C4-2B (cell line): Measurements from ENCODE around the gene SPACA6.
"Not testable (repeated sequence)": the region's sequence is repeated elsewhere in the genome, so short reads cannot be mapped to it uniquely, and the experiment has no call there.

ENCODE experiments used
- H3K27ac ChIP-seq: fragments of 450-650 bp; 2 replicates; pipeline ENCODE4 v1.5.1; 2017
- CTCF ChIP-seq: fragments of 450-650 bp; conservative IDR thresholded peaks from 2 replicates; pipeline ENCODE4 v1.5.1; 2017; ENCODE audit warnings: mild to moderate bottlenecking
- ZFX ChIP-seq: fragments of 450-650 bp; IDR thresholded peaks from 2 replicates; pipeline ENCODE4 v1.6.1; 2017

Gene SPACA6

DNA sequence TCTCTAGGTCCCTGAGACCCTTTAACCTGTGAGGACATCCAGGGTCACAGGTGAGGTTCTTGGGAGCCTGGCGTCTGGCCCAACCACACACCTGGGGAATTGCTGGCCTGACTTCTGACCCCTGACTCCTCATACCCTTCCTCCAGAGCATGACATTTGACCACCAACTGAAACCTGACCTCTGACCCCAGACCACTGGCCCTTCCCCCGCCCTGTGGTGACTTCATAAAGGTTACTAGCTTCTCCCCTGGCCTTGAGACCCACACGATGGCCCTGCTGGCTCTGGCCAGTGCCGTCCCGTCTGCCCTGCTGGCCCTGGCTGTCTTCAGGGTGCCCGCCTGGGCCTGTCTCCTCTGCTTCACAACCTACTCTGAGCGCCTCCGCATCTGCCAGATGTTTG, at the start of gene SPACA6:
Gene SPACA6, plus strand, starts transcription at position 71 of the 400 bp plus-strand sequence. Its CDS starts 197 bp downstream, at position 268.
- no peak within 1 kb of the TSS for H3K27ac ChIP-seq

GRCh38 chr19:51644636-51645271, 48.4 kb upstream of the SPACA6 start:
- no peak overlapping the region for H3K27ac ChIP-seq
- TF ChIP-seq ZFX = no peak
- TF ChIP-seq CTCF = no peak

More for the DNA sequence above, at the start of gene SPACA6:
- TF ChIP-seq CTCF (no peak), ZFX (no peak)

GRCh38 chr19:51646730-51647129, 46.4 kb upstream of the SPACA6 start, which contains the start of gene SIGLEC14:
SIGLEC14 (minus strand) TSS chr19:51646825; CDS start chr19:51646759, 66 bp downstream.
- H3K27ac ChIP-seq = not testable (repeated sequence)

GRCh38 chr19:51647318-51647717, 45.8 kb upstream of the SPACA6 start:
- no peak overlapping the region for H3K27ac ChIP-seq
- TF ChIP-seq ZFX = no peak
- TF ChIP-seq CTCF = no peak

GRCh38 chr19:51651216-51651846, 41.8 kb upstream of the SPACA6 start:
- H3K27ac ChIP-seq = no peak overlapping the region
- no peak for TF ChIP-seq ZFX
- no peak for TF ChIP-seq CTCF

DNA sequence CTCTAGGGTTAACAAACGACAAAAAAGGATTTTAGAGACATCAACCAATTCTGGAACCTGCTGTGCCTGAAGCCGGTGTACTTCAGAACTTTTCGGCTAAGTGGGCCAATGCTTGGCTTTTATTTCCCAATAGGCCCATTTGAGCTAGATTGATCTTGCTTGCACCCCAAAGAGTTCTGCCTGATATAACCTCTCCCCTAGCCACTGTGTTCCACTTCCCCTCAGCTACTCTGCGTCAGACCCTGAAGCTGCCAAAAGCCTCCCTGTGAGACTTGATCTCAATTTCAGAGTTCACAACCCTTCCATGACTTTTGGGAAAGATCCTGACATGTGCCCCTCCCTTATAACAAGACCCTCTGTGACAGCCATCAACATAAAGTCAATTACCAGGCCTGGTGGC, 40.9 kb upstream of the SPACA6 start:
- TF ChIP-seq CTCF (no peak), ZFX (no peak)
- no peak overlapping the region for H3K27ac ChIP-seq

GRCh38 chr19:51653162-51653561, 40.0 kb upstream of the SPACA6 start:
- TF ChIP-seq ZFX (no peak), CTCF (no peak)
- no peak overlapping the region for H3K27ac ChIP-seq

DNA sequence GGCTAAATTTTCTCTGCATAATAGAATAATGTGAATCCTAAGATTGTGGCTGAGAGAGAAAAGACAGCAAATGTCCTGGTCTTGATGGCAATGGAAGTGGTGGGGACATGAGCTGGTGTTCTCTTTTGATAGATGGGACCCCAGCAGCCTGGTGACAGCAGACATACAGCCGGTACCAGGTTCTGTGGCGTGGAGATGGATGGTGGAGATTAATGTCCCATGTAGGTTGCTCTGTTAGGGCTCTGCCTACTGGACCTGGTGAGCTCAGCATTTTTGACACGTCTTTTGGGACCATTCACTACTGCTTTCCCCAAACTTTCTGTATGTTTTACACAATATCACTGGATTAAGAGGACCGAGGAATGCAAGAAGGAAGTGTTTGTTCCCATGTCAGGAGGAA, 38.3 kb upstream of the SPACA6 start:
- peak; percentile 33 for TF ChIP-seq CTCF
- no peak for TF ChIP-seq ZFX
- H3K27ac ChIP-seq = no peak overlapping the region
